GM21723 (cell line): ENCODE results near the gene SPINK13.
"Not testable (repeated sequence)": the region's sequence is repeated elsewhere in the genome, so short reads cannot be mapped to it uniquely, and the experiment has no call there.

Source experiments
- ATAC-seq: cut with Tn5 transposase; IDR thresholded peaks from one replicate; pipeline ENCODE4 v1.9.1; 2021; ENCODE audit warnings: mild to moderate bottlenecking, moderate library complexity; ENCODE audit not compliant: unreplicated experiment

SPINK13 gene

GRCh38 chr5:148311484-148311883 is 42.9 kb downstream of the SPINK13 start:
- ATAC-seq, result no peak

DNA sequence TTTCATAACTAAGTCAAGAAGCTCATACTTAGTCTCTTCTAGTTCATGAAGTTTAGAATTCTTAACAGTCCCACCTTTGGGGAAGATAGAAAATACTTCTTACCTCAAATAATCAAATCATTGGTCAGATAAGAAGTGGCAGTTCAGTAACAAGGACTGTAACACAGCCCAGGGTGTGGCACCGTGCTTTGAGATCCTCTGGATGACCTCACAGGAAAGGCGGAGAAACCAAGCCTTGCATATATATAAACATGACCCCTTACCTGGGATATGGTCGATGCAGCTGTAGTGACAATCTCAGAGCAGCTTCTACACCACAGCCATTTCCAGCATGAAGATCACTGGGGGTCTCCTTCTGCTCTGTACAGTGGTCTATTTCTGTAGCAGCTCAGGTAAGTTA is 43.6 kb downstream of the SPINK13 start, which contains the start of gene SPINK7:
Gene SPINK7, plus strand, starts transcription at position 271 of the 400 bp plus-strand sequence. Its CDS starts 61 bp downstream, at position 332.
- no peak for ATAC-seq

DNA sequence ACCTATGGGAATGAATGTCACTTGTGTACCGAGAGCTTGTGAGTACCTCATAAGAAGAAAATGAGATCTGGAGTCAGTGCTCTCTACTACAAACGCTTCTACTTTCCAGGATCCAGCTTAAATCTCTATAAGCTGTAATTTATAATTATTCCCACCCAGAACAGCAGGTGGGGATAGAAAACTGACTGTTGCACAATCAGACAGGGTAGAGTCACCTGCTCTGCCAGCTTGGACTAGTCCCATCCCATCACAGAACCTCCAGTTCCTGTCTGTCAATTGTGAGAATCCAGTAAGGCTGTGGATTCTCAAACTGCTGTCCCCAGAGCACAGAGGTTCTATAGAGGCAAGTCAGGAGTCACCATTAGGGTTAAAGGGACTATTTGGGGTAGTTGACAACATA is 45.6 kb downstream of the SPINK13 start:
- no peak for ATAC-seq

DNA sequence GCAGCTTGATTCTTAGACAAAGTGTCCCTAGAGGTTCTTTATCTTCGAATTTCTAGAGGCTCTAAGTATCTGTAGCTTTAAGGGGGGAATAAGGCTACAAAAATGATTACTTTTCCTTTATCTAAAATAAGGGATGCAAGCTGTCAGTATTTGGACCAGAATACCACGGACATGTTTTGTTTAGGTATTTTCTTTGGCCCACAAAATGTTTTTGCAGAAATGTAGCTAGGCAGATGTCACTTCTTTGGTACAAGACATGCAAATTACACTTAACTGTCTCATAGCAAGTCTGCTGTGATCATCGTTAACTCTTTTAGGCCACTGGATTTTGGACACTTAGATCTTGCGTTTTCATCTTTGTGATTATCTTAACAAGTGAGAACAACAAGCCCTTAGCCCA is 46.1 kb downstream of the SPINK13 start:
- no peak for ATAC-seq

- not testable (repeated sequence) for ATAC-seq
Measured at GRCh38 chr5:148320011-148320963, 51.7 kb downstream of the SPINK13 start.

DNA sequence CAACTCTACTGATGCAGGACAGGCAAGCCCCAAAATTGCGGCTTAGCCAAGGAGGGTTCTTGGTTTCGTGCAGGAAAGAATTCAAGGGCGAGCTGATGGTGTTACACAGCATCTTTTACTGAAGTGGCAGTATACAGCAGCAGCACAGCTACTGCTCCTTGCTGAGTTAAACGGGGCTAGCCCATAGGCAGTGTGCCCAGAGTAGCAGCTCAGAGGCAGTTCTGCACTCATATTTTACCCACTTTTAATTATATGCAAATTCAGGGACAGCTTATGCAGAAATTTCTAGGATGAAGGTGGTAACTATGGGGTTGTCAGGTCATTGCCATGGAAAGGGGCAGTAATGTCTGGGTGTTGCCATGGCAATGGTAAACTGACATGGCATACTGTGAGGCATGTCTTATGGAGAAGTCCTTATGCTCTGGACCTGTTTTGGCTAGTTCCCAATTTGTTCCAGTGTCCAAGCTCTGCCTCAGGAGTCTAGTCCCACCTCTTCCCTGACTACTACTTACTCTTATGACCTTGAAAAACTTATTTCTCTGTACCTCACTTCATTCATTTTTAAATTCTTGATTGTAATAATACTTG is 64.8 kb downstream of the SPINK13 start:
- ATAC-seq, result no peak

- no peak for ATAC-seq
Measured at GRCh38 chr5:148335259-148335658, 66.7 kb downstream of the SPINK13 start, which contains the start of gene SPINK9. Gene SPINK9 (plus strand): TSS chr5:148335559. CDS start chr5:148335614, 55 bp downstream.
